ENCODE results near the gene CDC42. TPM values are rescaled to one million over a fixed set of nuclear protein-coding genes. Genes with fewer than 3 reads are reported as not detected.
A peak's percentile ranks its signal among the peaks of the same experiment; 100 is the strongest.
"Not testable (repeated sequence)": the region's sequence is repeated elsewhere in the genome, so short reads cannot be mapped to it uniquely, and the experiment has no call there.

CDC42 gene
- total RNA-seq (2022) (133 and 141 TPM in 2 replicates), Bru-seq, nascent RNA (percentile 97 among the genes with signal in this experiment), BruChase-seq, experiment 1, labeled RNA remaining after a 6-hour chase (percentile 95 among the genes with signal in this experiment), BruChase-seq, experiment 2, labeled RNA remaining after a 2-hour chase (percentile 94 among the genes with signal in this experiment)
- long read RNA-seq, partial matches to known transcripts: 12 of 38 reads
- long read RNA-seq, other reads (novel, unspliced or antisense): 26 of 38 reads

DNA sequence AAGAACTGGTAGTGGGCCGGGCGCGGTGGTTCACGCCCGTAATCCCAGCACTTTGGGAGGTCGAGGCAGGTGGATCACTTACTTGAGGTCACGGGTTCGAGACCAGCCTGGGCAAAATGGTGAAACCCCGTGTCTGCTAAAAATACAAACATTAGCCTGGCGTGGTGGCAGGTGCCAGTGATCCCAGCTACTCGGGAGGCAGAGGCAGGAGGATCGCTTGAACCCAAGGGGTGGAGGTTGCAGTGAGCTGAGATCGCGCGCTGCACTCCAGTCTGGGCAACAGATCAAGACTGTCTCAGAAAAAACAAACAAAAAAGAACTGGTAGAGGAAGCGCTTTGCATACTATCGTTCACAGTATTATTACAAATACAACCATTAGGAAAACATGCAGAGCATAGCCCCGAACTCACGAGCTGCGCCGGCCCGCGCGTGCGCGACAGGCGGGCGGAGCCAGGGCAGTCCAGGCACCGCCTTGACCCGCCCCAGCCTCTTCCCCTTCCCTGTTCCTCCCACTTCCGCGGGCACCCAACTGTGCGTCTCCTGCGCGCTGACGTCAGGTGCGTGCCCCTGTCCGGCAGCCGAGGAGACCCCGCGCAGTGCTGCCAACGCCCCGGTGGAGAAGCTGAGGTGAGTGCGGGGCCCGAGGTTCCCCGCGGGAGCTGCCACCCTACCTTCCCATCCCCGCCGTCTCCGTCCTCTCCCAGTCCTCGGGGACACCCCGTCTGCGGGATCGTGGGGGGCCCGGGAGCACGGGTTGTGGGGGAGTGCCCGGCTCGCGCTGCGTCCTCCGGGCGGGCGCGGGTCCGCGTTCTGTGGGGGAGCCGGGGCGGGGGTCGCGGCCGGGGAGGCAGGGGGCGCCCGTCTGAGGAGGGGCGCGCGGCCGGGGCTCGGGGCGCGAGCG lies at the start of gene CDC42:
TSS of gene CDC42 (plus strand) at position 595 of the 902 bp plus-strand sequence. CDS start 25,770 bp downstream, outside the sequence.
- ChIA-PET CTCF (interaction anchor here (0.5 to 0.6 kb wide), 3 partner anchors 51 to 912 kb away, joined by 3 read pairs; no protein-coding TSS in a partner anchor), POLR2A (interaction anchor here (0.6 to 6.1 kb wide), 25 partner anchors 8 to 810 kb away, joined by 3 to 111 read pairs (median 5); partner anchors contain the start of genes HSPG2 and USP48)
- peaks cover 15% of the 10 kb centered on the region for H3K4me1 Mint-ChIP-seq (ENCODE audit: insufficient read depth, unreplicated experiment)
- DNase-seq (ENCODE audit: unreplicated experiment): peak; percentile 96
- H3K9me3 Mint-ChIP-seq (ENCODE audit: unreplicated experiment): no peaks in the 10 kb centered on the region
- intact Hi-C loops (cut with micrococcal nuclease): no loop called here
- H3K4me3 Mint-ChIP-seq (ENCODE audit: unreplicated experiment): peak within 1 kb of the TSS; percentile 89
- H3K27me3 Mint-ChIP-seq (ENCODE audit: insufficient read depth, unreplicated experiment): no peaks in the 10 kb centered on the region
- BruUV-seq (replicated peaks): TSS peak; percentile 36
- TF ChIP-seq, protein P1, sequence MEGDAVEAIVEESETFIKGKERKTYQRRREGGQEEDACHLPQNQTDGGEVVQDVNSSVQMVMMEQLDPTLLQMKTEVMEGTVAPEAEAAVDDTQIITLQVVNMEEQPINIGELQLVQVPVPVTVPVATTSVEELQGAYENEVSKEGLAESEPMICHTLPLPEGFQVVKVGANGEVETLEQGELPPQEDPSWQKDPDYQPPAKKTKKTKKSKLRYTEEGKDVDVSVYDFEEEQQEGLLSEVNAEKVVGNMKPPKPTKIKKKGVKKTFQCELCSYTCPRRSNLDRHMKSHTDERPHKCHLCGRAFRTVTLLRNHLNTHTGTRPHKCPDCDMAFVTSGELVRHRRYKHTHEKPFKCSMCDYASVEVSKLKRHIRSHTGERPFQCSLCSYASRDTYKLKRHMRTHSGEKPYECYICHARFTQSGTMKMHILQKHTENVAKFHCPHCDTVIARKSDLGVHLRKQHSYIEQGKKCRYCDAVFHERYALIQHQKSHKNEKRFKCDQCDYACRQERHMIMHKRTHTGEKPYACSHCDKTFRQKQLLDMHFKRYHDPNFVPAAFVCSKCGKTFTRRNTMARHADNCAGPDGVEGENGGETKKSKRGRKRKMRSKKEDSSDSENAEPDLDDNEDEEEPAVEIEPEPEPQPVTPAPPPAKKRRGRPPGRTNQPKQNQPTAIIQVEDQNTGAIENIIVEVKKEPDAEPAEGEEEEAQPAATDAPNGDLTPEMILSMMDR (IDR thresholded peaks at IDR 0.05; ENCODE audit: unreplicated experiment): no peak
- peaks cover 26% of the 10 kb centered on the region for H3K36me3 Mint-ChIP-seq (ENCODE audit: insufficient read depth, unreplicated experiment)
- H3K27ac Mint-ChIP-seq (ENCODE audit: low read depth, unreplicated experiment): peak within 1 kb of the TSS; percentile 93

DNA sequence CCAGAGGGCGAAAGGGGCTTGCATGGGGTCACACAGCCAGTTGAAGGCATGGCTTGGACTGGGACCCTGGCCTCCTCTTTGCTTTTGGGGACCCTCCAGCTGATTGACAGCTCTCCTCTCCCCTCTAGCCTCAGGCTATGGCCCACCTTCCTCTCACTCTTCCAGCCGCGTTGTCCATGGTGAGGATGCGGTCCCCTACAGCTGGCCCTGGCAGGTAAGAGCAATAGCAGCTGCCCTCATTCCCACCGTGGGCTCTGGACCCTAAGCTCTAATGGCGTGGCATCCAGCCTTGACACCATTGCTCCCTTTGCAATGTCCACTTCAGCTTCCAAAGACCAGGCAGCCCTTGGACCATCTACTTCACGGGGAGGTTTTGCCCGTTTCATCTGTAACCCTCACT lies 49.6 kb upstream of the CDC42 start:
- CTCF ChIA-PET: interaction anchor here (0.7 kb wide), 1 partner anchor 785 kb away, joined by 3 read pairs; no protein-coding TSS in a partner anchor
- H3K4me3 Mint-ChIP-seq (ENCODE audit: unreplicated experiment); H3K27ac Mint-ChIP-seq (ENCODE audit: low read depth, unreplicated experiment); H3K27me3 Mint-ChIP-seq (ENCODE audit: insufficient read depth, unreplicated experiment); H3K4me1 Mint-ChIP-seq (ENCODE audit: insufficient read depth, unreplicated experiment); POLR2A ChIA-PET; H3K36me3 Mint-ChIP-seq (ENCODE audit: insufficient read depth, unreplicated experiment); DNase-seq (ENCODE audit: unreplicated experiment); H3K9me3 Mint-ChIP-seq (ENCODE audit: unreplicated experiment); BruUV-seq (replicated peaks); intact Hi-C loops (cut with micrococcal nuclease): not testable (repeated sequence)

DNA sequence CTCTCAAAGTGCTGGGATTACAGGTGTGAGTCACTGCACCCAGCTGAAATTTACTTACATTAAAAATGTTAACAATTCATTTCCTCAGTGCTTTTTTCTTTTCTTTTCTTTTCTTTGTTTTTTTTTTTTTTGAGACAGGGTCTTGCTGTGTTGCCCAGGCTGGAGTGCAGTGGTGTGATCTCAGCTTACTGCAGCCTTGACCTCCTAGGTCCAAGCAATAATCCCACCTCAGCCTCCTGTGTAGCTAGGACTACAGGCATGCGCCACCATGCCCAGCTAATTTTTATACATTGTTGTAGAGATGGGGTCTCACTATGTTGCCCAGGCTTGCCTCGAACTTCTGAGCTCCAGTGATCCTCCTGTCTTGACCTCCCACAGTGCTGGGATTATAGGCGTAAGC lies 48.5 kb upstream of the CDC42 start:
- not testable (repeated sequence) for BruUV-seq (replicated peaks)

DNA sequence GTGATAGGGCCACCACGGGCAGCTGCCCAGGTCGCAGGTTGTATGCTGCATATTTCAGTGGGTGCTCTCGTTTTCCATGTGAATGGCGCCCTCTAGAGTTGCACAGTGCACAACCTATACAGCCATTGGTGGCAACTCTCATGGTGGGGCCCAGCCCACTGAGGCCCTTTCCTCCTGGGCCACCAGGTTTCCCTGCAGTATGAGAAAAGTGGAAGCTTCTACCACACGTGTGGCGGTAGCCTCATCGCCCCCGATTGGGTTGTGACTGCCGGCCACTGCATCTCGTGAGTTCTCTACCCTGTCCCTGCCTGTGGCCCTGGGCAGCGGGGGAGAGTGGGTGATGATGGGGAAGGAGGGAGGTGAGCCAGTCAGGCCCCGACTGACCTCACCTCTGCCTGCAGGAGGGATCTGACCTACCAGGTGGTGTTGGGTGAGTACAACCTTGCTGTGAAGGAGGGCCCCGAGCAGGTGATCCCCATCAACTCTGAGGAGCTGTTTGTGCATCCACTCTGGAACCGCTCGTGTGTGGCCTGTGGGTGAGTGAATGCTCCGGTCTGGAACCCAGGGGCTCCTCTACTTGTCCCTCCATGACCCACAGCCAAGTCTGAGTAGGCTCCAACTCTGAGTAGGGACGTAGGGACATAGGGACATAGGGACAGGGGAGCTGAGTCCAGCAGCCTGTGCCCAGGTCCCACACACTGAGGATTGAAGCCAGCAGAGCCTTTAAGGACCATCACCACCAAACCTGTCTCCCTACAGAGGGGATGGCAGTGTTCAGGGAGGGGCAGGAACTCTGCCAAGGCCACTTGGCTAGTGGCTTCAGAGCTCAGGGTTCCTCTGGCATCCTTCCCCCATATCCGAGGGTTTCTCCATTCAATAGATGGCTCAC lies 47.0 kb upstream of the CDC42 start:
- H3K9me3 Mint-ChIP-seq (ENCODE audit: unreplicated experiment); BruUV-seq (replicated peaks); POLR2A ChIA-PET; H3K27ac Mint-ChIP-seq (ENCODE audit: low read depth, unreplicated experiment); H3K36me3 Mint-ChIP-seq (ENCODE audit: insufficient read depth, unreplicated experiment); H3K4me3 Mint-ChIP-seq (ENCODE audit: unreplicated experiment); H3K4me1 Mint-ChIP-seq (ENCODE audit: insufficient read depth, unreplicated experiment); H3K27me3 Mint-ChIP-seq (ENCODE audit: insufficient read depth, unreplicated experiment); intact Hi-C loops (cut with micrococcal nuclease): not testable (repeated sequence)
- TF ChIP-seq, protein P1 (IDR thresholded peaks at IDR 0.05; ENCODE audit: unreplicated experiment): peak; percentile 35
- DNase-seq (ENCODE audit: unreplicated experiment): peak; percentile 59
- CTCF ChIA-PET: interaction anchor here (0.6 kb wide), 1 partner anchor 105 kb away, joined by 4 read pairs; no protein-coding TSS in a partner anchor

More for the DNA sequence above, 48.5 kb upstream of the CDC42 start:
- H3K36me3 Mint-ChIP-seq (ENCODE audit: insufficient read depth, unreplicated experiment); DNase-seq (ENCODE audit: unreplicated experiment); H3K9me3 Mint-ChIP-seq (ENCODE audit: unreplicated experiment); H3K27me3 Mint-ChIP-seq (ENCODE audit: insufficient read depth, unreplicated experiment); intact Hi-C loops (cut with micrococcal nuclease); CTCF ChIA-PET; POLR2A ChIA-PET; H3K27ac Mint-ChIP-seq (ENCODE audit: low read depth, unreplicated experiment); H3K4me3 Mint-ChIP-seq (ENCODE audit: unreplicated experiment); H3K4me1 Mint-ChIP-seq (ENCODE audit: insufficient read depth, unreplicated experiment): not testable (repeated sequence)

DNA sequence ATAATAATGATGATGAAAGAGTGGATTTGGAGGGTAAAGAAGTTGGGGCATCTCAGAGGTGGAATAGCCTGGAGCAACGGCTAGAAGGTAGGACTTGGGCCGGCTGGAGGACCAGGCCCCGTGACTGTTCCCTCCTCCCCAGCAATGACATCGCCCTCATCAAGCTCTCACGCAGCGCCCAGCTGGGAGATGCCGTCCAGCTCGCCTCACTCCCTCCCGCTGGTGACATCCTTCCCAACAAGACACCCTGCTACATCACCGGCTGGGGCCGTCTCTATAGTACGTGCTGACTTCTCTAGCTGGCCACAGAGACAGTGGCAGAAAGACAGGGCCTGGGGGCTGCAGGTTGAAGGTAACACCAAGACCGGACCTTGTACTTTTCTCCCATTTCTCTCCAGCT lies 45.8 kb upstream of the CDC42 start:
- CTCF ChIA-PET; intact Hi-C loops (cut with micrococcal nuclease); H3K4me1 Mint-ChIP-seq (ENCODE audit: insufficient read depth, unreplicated experiment); H3K9me3 Mint-ChIP-seq (ENCODE audit: unreplicated experiment); H3K27ac Mint-ChIP-seq (ENCODE audit: low read depth, unreplicated experiment); H3K36me3 Mint-ChIP-seq (ENCODE audit: insufficient read depth, unreplicated experiment); DNase-seq (ENCODE audit: unreplicated experiment); H3K27me3 Mint-ChIP-seq (ENCODE audit: insufficient read depth, unreplicated experiment); H3K4me3 Mint-ChIP-seq (ENCODE audit: unreplicated experiment); BruUV-seq (replicated peaks): not testable (repeated sequence)
- POLR2A ChIA-PET: interaction anchor here (0.8 kb wide), 1 partner anchor 1265 kb away, joined by 3 read pairs; no protein-coding TSS in a partner anchor

DNA sequence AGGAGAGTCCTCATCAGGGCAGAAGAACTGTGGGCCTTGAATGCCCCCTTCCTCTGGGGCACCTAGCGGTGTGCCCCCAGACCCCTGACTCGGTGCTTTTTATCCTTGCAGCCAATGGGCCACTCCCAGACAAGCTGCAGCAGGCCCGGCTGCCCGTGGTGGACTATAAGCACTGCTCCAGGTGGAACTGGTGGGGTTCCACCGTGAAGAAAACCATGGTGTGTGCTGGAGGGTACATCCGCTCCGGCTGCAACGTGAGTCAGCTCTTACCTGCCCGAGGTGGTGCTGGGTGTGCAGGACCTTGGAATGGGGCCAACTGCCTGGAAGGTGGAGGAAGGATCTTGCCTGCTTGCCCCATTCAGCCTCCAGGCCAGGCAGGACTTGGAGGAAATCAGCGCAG lies 45.2 kb upstream of the CDC42 start:
- H3K27ac Mint-ChIP-seq (ENCODE audit: low read depth, unreplicated experiment); H3K27me3 Mint-ChIP-seq (ENCODE audit: insufficient read depth, unreplicated experiment); H3K9me3 Mint-ChIP-seq (ENCODE audit: unreplicated experiment); H3K4me3 Mint-ChIP-seq (ENCODE audit: unreplicated experiment); intact Hi-C loops (cut with micrococcal nuclease); BruUV-seq (replicated peaks); POLR2A ChIA-PET; CTCF ChIA-PET; H3K4me1 Mint-ChIP-seq (ENCODE audit: insufficient read depth, unreplicated experiment); H3K36me3 Mint-ChIP-seq (ENCODE audit: insufficient read depth, unreplicated experiment): not testable (repeated sequence)
- peak; percentile 34 for DNase-seq (ENCODE audit: unreplicated experiment)

DNA sequence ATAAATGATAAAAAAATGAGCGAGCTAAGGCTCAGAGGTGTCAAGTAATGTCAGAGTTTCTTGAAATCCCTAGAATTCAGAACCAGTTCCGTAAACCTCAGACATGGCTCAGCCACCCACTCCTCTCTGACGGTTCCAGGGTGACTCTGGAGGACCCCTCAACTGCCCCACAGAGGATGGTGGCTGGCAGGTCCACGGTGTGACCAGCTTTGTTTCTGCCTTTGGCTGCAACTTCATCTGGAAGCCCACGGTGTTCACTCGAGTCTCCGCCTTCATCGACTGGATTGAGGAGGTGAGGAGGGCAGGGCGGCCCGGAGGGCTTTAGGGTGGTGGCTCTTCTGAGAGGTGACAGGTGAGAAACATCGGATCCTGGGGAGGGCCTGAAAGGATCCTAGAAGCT lies 42.9 kb upstream of the CDC42 start:
- H3K27ac Mint-ChIP-seq (ENCODE audit: low read depth, unreplicated experiment); intact Hi-C loops (cut with micrococcal nuclease); BruUV-seq (replicated peaks); H3K4me1 Mint-ChIP-seq (ENCODE audit: insufficient read depth, unreplicated experiment); DNase-seq (ENCODE audit: unreplicated experiment); H3K9me3 Mint-ChIP-seq (ENCODE audit: unreplicated experiment); H3K4me3 Mint-ChIP-seq (ENCODE audit: unreplicated experiment); H3K27me3 Mint-ChIP-seq (ENCODE audit: insufficient read depth, unreplicated experiment); POLR2A ChIA-PET; H3K36me3 Mint-ChIP-seq (ENCODE audit: insufficient read depth, unreplicated experiment): not testable (repeated sequence)
- CTCF ChIA-PET: interaction anchor here (0.9 kb wide), 1 partner anchor 9 kb away, joined by 3 read pairs; no protein-coding TSS in a partner anchor
